Measurements from ENCODE around the gene SLN.
A peak's percentile ranks its signal among the peaks of the same experiment; 100 is the strongest.

The SLN gene

DNA sequence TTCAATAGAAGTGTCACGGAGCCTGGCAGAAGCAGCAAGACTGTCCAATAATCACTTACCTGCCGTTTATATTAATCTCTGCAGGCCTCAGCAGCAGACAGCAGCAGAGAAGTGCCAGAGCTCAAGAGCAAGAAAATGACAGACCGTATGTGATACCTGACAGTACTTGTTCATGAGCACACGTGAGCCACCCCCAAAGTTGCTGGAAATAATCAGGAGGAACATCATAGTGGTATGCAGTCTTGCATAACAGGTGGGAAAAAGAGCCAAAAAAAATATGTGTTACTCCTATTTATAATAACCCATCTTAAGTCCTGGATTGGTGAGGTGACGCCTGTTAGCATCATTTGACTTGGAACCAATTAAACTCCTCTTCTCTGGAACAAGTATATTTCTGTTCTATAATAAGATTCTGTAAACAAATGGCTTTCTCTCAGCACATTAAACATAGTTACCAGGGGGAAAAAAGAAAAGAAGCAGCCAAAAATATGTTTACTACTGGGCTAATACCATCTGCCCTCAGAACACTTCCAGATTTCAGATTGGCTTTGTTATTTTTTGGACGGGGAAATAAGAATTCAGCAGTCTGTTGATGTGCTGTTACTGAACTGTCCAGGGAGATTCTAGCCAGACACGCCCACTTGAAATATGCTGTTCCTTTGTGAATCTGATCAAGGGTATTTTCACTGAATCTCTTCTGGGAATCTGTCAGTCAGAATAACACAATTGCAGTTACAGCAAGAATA lies 7.9 kb upstream of the SLN start:
- DNase-seq (ENCODE audit: low read depth) = no peak

DNA sequence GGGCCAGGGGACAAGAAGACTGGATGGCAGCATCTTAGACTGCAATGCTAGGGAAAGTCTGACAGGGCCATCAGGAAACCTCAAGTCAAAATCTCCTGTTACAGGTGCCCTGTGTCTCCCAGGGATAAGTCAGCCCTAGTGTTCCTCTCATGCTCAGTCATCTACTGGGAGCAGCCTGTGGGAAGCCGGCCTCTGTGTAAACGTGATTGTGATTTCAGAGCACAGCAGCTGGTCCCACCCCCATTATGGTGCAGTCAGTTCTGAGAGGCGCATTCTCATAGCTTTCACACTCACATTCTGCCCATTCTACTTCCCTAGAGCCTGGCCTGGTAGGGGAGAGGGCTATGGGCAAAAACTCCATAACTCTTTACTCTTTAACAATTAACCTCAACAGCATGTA lies 7.2 kb upstream of the SLN start:
- no peak for DNase-seq (ENCODE audit: low read depth)

DNA sequence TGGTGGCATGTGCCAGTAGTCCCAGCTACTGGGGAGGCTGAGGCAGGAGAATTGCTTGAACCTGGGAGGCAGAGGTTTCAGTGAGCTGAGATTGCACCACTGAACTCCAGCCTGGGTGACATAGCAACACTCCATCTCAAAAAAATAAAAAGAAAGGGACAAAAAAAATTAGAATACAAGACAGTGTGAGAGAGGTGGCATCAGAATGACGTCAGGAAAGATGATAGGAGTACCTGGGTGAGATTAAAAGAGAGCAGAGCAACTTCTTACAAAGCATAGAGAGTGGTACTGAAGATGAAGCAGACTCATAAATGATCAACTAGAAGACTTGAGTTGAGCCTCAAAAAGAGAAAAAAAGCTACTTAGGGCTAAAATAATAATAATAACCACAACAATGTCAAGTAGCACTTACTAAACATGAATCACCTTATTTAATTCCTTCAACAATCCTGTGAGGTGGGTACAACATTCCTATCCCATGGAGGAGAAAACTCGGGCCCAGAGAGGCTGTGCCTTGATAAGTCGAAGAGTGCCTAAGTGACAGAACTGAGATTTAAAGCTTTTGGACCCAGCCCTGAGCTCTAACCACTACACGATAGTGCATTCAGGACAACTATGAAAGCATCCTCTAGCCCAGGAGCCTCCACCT lies 5.2 kb upstream of the SLN start:
- DNase-seq (ENCODE audit: low read depth) = no peak

DNA sequence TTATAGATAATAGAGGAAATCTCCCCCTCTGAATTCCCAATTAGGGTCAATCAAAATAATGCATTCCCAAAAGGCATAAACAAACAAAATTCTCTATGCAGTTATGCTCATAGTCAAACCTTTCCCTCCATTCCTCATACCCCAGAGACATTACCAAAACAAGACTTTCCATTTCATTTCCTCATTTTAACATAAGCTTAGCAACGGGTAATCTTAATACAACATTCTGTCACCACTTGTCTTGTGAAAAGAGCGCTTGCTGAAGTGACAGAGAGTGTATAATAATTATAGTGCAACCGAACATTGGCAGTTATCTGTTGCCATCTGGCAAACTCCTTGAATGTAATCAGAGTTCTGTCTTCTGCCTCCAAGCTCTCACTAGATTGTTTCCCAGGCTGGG lies 1.2 kb upstream of the SLN start:
- no peak for DNase-seq (ENCODE audit: low read depth)

DNA sequence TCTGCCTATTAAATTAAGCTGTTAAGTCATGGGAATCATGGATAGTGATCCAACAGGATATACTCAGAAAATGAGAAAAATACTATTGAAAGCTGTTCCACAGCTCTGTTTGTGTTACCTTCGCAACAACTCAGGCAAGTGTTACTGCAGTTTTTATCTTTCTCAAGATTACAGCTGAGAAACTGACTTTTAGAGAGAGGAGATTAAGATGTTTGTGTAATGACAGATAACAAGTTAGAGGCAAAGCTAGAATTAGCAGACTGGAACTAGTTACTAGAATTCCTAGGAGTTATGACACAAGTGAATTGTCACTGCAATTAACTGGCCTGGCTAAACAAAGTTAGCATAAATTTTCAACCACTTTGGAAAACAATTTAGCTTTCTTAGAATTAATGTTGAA lies 1.6 kb downstream of the SLN start:
- no peak for DNase-seq (ENCODE audit: low read depth)

DNA sequence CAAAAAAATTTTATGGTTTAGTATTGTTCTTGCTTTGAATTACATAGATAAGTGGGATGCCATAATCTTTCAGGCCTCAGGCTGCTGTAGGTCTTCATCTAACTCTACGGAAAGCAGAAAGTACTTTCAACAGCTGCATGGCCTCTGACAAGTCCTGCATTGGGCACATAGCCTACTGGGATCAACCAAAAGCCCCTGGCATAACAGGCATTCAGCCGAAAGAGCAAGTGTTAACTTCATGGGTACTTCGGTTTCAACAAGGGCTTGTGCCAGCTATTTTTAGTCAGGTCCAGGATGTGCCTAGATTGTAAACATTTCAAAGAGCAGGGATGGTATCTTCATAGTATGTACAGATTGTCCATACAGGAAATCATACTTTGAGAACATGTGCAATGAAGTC lies 3.1 kb downstream of the SLN start:
- no peak for DNase-seq (ENCODE audit: low read depth)

DNA sequence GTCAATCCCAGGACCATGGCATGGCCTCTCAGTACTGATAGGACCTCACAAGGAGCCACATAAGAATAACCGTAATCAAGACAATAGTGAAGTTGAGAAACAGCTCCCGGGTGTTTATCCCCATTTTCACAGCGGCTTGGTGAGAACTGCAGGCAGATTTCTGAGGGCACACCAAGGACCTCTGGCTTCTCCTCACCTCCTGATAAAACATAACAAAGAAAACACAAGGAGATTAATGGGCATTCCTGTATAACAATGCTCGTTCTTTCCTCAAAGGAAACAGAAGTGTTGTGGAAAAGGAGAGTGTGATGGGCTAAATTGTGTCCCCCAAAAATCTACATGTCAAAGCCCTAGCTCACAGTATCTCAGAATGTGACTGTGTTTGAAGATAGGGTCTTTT lies 4.0 kb downstream of the SLN start:
- no peak for DNase-seq (ENCODE audit: low read depth)

DNA sequence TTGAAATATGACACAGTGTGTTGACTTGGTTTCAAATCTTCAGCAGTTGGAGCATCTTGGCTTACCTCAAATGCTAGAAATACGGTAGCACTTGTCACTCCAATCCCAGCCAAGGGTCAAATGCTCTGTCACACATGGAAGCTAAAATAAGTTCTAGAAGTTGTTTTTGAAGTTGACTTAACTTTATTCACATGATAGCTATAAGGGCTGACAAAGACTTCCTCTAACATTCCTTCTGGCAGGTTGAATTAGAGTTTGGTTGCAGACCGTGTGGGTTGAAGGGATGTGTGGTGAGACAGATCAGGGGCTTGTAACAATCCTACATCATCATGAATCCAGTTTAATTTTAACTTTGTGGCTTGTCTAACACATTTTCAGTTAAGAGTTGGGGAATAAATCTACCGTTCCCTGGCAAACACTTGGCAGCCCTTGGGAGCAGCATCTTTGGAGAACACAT lies 4.6 kb downstream of the SLN start:
- no peak for DNase-seq (ENCODE audit: low read depth)

DNA sequence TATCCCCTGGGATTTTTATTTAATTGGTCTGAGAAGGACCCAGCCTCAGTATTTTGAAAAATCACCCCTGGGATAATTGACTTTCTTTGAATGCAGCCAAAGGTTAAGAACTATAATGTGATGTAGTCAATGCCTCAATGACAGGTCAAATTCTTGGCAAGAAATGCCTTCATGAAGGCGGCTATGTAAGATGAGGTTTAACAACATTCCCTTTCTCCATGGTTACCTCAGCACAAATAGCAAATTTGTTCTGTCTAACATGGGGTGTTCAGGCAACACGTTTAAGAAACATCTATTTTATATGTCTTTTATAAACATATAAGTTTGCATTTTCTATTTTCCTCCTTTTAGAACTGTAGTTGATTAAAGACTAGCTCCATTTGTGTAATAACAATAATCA lies 5.3 kb downstream of the SLN start:
- no peak for DNase-seq (ENCODE audit: low read depth)

DNA sequence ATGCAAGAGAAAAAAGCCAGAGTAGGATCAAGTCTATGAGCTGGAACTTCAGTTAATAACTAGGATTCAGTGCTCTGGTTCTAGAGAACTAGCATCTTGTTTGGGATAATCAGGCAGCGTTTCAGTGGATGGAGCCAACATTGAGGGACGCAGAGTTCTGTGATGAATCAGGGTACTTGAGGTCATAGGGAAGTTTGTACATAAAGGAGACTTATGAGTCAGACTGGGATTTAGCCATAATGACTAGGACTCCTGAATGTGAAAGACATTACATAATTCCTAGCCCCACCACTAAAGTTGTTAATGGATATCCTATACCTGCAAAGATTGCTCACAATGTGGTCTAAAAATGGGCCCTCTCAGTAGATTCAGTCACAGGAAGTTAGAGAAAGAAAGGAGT lies 6.8 kb downstream of the SLN start:
- no peak for DNase-seq (ENCODE audit: low read depth)

DNA sequence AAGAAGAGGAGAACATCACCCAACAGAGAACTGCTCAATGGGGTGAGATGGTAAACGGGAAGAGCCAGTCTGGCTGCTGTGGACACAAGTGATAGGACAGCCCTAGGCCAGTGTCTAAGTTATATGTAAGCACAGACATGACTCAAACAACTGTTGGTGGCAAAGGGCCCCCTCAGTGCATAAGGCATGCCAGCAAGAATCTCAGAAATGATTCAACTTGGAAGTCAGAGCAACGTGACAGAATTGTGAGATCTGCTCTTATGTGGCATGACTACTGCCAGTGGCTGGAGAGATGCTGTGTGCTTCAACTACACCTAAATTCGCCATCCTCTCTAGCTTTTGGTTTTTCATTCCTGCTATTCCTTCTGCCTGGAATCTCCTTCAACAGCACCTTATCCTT lies 7.4 kb downstream of the SLN start:
- no peak for DNase-seq (ENCODE audit: low read depth)

DNA sequence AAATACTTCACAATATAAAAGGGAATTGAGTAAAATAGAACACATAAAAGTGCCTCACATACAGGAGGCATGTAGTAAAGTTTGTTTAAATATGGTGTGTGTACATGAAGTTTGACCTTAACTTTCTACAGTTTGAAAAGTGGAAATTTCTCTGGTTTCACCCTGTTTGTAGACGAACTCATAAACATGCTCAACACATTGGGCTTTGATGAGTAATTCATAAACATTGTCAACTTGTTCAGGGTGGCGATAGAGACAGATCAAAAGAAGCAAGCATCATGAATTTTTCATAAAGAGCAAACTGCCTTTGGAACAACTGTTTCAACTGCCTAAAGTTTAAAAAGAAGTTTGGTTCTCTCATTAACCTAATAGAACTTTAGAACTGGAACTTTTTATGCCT lies 9.1 kb downstream of the SLN start:
- no peak for DNase-seq (ENCODE audit: low read depth)

DNA sequence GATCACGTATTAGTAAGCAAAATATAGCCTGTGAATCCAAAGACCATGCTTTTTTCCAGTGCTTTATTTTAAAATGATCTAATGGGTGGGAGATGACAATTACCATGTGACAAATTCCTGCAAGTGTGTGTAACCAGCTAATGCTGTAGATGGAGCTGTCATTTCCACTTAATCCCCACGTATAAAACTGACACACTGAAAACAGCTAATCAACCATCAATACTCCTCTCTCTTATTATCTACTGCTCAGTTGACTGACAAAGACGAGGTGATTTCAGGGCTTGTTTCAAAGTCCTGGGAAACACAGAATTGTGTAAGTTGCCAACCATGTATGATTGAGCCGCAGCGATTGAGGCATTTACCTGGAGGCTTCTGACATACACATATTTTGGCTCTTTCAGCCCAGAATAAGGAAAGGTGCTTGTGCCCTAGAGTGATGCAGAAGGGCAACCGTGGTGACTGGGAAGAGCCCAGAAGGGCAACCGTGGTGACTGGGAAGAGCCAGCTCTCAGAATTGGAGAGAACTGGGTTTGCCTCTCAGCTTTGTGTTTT lies 9.7 kb downstream of the SLN start:
- DNase-seq (ENCODE audit: low read depth) = no peak

DNA sequence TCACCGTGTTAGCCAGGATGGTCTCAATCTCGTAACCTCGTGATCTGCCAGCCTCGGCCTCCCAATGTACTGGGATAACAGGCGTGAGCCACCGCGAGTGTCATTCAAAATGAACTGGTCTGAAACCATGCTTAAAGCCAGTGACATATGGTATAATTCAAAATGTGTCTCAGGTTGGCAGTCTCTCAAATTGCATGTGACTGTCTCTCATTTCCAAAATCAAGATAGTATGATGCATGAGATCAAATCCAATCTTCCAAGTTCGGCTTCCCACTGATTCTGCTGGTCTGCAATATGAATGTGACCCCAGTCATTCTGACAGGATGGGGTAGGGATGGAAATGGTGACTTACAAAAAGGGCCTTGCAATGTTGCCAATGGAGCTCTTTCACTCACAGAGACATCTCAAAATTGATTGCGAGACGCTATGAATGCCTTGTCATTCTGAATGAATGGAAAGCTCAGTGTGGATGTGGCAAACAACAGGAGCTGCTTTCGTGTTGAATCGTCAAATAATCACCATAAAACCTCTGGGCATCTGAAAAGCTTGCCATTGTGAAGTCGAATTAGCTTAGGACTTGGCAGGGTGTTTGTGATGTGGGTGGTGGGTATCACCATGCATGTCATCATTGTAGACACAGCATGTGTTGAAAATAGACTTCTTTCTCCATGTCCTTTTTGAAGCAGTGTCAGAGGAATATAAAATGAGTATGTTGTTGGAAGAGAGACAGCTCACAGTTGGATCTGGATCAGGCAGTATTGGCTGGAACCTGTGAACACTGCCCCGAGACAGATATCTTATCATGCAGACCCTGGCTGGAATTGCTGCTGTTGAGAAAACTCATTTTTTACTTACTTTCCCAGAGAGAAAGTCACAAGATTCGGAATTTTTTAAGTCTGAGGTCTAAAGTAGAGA lies 12.2 kb downstream of the SLN start:
- DNase-seq (ENCODE audit: low read depth) = no peak

DNA sequence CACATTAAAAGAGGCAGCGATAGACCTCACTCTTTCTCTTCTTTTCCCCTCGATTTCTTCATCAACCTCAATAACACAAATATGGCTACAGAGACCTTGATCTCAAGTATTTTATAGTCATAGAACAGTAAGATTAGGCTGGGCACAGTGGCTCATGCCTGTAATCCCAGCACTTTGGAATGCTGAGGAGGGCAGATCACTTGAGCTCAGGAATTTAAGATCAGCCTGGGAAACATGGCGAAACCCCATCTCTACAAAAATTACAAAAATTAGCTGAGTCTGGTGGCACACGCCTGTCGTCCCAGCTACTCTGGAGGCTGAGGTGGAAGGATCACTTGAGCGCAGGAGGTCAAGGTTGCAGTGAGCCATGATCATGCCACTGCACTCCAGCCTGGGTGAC lies 14.6 kb downstream of the SLN start:
- no peak for DNase-seq (ENCODE audit: low read depth)

DNA sequence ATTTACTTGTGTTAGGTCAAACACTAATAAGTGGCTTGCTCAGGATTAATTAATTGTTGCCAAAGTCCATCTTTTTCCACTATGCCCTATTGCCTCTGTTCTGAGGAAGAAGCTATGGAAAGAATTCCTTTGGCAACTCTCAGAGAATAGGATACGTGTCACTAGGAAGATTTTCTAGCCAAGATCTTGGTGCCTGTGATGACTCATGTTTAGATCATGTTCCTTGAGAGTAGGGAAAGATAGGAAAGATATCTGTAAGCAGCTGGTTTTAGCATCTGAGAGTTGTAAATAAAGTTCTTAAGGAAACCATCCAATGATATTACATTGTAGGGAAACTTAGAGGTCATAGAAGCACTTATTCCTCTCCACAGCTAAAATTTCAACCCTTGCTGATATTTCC lies 15.7 kb downstream of the SLN start:
- DNase-seq (ENCODE audit: low read depth) = no peak

DNA sequence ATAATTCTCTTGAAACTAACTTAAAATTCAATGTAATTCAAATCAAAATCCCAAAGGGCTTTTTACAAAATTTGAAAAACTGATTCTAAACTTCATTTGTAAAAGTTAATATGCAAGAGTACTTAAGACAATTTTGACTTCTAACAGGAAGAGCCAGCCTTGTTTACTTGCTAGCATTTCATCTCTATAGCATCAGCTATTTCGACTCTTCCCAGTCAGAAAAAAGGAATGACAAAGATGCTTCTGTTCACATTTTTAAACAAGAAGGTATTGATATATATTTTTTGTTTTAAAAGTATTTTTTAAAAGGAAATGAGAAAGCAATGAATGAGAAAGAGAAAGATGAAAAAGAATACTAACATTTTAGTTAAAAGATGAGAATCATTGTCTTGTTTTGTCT lies 16.4 kb downstream of the SLN start:
- no peak for DNase-seq (ENCODE audit: low read depth)

DNA sequence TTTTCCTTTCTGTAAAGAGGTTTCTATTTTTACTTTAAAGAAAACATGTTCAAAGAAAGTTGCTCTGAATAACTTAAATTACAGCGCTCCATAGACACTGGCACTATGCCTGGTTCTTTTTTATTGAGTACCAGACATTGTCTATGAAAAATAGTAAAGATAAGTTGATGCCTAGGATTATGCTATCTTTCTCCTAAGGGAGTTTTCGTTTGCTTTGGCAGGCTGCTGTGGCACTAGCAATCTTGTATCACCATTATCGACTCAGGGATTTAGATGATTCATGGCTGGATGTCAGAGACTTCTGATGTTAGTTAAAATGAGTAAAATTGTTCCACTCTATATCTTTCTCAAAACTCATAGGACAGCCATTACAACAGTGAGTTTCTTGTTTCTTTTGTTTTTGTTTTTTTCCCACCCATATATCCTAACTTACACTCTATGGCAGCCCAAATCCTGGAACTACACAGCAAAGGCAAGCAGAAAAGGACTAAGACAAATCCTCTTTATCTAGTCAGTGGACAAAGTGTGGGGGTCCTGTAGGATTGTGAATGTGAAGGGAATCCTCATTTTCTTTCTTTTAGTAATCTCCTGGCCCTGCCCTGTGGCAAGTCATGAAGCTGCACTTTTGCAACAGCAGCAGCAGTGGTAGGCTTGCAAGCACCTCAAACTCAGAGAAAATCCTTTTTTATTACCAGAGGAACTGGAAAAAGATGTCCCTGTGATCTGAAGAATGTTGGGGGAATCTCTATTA lies 20.7 kb downstream of the SLN start:
- DNase-seq (ENCODE audit: low read depth) = no peak

DNA sequence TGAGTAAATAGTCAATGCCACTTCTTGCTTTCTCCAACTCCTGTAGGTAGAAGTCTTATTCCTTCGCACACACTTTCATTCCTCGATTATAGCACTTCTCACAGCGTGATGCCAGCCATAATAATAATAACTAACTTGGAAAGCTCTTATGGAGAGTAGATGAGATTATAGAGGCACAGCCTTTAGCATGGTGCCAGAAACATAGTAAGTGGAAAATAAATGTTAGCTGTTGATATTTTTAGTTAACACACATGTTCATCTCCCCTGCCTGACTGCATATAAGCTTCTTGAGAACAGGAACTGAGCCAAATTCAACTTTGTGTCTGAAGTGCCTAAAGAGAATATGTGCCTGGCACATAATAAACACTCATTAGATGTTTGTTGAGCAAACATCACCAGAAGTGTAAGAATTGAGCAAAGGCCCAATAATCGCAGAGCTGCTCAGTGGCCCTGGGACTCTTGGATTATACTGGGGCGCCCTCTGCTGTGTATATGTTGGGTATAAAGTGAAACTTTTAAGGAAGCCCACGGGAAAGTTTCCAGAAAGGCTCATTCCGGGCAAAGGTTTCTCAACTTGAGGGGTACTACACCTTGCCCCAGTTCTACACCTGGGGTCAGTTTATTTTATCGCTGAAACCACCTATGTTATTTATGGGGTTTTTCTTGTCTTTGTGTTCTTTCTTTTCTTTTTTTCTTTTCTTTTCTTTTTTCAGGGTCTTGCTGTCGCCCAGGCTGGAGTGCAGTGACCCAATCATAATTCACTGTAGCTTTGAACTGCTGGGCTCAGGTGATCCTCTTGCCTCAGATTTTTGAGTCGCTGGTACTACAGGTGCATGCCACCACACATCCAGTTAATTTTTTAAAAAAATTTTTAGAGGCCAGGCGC lies 22.3 kb downstream of the SLN start:
- no peak for DNase-seq (ENCODE audit: low read depth)

DNA sequence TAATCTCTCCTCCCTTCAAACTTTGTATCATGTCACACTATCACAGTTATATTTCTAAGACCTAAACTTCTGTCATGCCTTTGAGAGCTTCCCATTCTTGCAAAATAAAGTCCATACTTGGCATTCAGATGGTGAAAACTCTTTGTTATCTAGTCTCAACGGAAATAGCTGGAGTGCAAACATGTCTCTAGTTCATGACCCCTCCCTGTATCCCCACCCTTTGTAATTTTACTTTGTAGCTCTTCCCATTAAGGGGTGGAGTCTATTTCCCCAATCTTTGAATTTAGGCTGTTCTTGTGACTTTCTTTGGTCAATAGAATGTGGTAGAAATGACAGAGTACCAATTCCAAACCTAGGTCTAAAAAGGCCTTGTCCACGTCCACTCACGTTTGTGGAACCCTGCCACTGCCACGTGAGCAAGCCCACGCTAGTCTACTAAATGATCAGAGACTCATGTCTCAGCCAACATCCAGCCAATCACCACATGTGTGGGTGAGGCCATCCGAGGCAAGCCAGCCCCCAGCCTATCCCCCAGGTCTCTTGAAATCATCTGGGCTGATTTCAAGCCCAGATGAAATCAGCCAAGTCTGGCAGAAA lies 23.4 kb downstream of the SLN start:
- DNase-seq (ENCODE audit: low read depth) = no peak

DNA sequence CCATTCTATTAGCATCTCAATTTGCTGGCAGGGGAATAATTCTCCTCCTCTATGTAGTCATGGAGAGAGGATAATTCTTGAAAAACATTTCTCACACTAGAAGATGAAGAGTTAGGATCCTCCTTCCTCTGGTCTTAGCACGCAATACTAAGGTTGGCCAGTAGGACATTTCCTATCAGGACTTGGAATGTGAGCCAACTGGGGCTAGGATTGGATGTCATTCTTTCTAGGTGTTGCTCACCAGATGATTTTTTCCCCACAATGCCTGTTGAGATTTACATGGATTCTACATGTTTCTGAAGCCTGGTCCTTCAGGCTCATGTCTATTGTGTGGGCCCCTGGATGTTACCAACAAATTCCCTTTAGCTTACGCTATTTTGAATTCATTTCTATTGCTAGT lies 28.0 kb downstream of the SLN start:
- peak; percentile 32 for DNase-seq (ENCODE audit: low read depth)

Measured in CMK (cell line).